Measurements from ENCODE around the gene HVCN1.

GRCh38 chr12:110708917-110709316 is 20.0 kb upstream of the HVCN1 start:
- no peak for TF ChIP-seq GATA1 (IDR thresholded peaks at IDR 0.05; ENCODE audit: low read depth, low read length)
- no peak for TF ChIP-seq POLR2A (IDR thresholded peaks at IDR 0.05; ENCODE audit: low read length)

All from erythroblast (primary cell).